SKM-1 treated with dmso at 0.1 percent for 144 hours (cell line): ENCODE data around the gene AGAP9.
"Not testable (repeated sequence)": the region's sequence is repeated elsewhere in the genome, so short reads cannot be mapped to it uniquely, and the experiment has no call there.

Experiments used
- DNase-seq: peaks from one replicate; lab custom pipeline; 2025; ENCODE audit not compliant: unreplicated experiment; lab: John Stamatoyannopoulos, UW

Gene AGAP9

GRCh38 chr10:47458466-47459154 lies 64.8 kb downstream of the AGAP9 start:
- DNase-seq = no peak

- DNase-seq = no peak
Observed at GRCh38 chr10:47457826-47458225, 65.6 kb downstream of the AGAP9 start.

- DNase-seq = no peak
Observed at GRCh38 chr10:47457528-47457820, 66.0 kb downstream of the AGAP9 start.

- no peak for DNase-seq
Observed at GRCh38 chr10:47456794-47457527, 66.5 kb downstream of the AGAP9 start.

GRCh38 chr10:47456079-47456785 lies 67.2 kb downstream of the AGAP9 start:
- no peak for DNase-seq

- not testable (repeated sequence) for DNase-seq
Observed at GRCh38 chr10:47455350-47456078, 67.9 kb downstream of the AGAP9 start.

- DNase-seq = no peak
Observed at GRCh38 chr10:47454780-47455058, 68.7 kb downstream of the AGAP9 start.

GRCh38 chr10:47454008-47454779 lies 69.2 kb downstream of the AGAP9 start:
- no peak for DNase-seq

GRCh38 chr10:47453141-47454007 lies 70.1 kb downstream of the AGAP9 start:
- DNase-seq = no peak

GRCh38 chr10:47452495-47453140 lies 70.8 kb downstream of the AGAP9 start:
- DNase-seq = no peak

- no peak for DNase-seq
Observed at GRCh38 chr10:47451998-47452494, 71.4 kb downstream of the AGAP9 start.
